Measurements from ENCODE around the gene VCP. TPM values are rescaled to one million over a fixed set of nuclear protein-coding genes. Genes with fewer than 3 reads are reported as not detected.

Gene VCP
- 361 and 408 TPM in 2 replicates for total RNA-seq (2014; rRNA removed; shearing (Covaris generic))
- polyA plus RNA-seq (2016; fragmentation: Nextera tagmentation; extraction: Ambion mirVana): 113 and 130 TPM in 2 replicates
- long read RNA-seq, full-length matches to known transcripts: 178 of 225 reads
- long read RNA-seq, partial matches to known transcripts: 12 of 225 reads
- long read RNA-seq, other reads (novel, unspliced or antisense): 35 of 225 reads

DNA sequence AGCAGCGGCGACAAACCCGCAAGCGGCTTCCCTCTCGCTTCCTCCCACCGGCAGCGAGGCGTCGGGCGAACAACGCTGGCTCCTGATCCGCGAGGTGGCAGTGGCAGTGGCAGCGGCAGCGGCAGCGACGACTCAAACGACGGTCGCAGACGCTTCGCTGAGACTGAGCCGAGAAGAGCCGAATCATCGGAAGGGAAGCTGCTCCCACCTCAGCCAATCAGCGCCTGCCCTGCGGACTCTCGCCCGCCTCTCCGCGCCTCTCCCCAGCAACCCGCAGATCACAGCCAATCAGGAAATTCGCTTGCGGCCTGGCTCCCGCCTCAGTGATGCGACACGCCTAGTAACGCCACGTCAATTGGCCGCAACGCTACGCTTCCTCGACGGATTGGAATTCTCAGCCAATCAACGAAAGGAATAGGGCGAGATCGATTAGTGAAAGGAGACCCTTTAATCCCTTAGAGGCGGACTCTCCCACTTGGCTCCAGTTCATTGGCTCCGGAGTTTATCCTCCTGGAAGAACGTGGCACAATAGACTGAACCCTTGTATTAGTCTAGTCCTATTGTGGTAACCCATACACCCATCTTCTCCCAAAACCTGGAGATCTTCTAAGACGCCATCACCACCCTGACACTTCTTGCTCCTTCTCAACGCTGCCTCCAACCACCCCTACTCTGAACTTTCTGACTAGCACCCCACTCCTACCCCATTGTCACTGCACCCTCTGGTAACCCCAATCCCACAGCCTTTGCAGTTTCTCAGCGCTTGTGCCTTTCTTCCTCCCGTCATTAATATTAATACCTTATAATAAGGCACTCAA is at the start of gene VCP:
VCP (minus strand) TSS at position 165 of the 818 bp plus-strand sequence. CDS start 272 bp downstream, outside the sequence.
- peaks cover 11% of the 10 kb centered on the region for H3K27me3 Mint-ChIP-seq (ENCODE audit: insufficient read depth, low read depth, poor library complexity)
- Histone ChIP-seq H3K9me2 (ENCODE audit: insufficient read depth) (no peaks in the 10 kb centered on the region), H3K4me1 (ENCODE audit: insufficient read depth) (peaks cover 15% of the 10 kb centered on the region), H3K4me3 (peak within 1 kb of the TSS; percentile 99), H3K36me3 (ENCODE audit: insufficient read depth) (peaks cover 13% of the 10 kb centered on the region), H3K79me2 (replicated peaks; ENCODE audit: insufficient read depth) (peaks cover 48% of the 10 kb centered on the region), H3F3A (replicated peaks; ENCODE audit: low read depth) (peaks cover 7% of the 10 kb centered on the region), H3K27ac (ENCODE audit: low read depth) (peak within 1 kb of the TSS; percentile 85), H4K20me1 (replicated peaks; ENCODE audit: insufficient read depth) (peaks cover 37% of the 10 kb centered on the region), H2AFZ (no peak within 1 kb of the TSS), H3K27me3 (ENCODE audit: insufficient read depth) (no peaks in the 10 kb centered on the region), H3K4me2 (peak within 1 kb of the TSS; percentile 96)
- H3K4me1 Mint-ChIP-seq: peaks cover 30% of the 10 kb centered on the region
- peak within 1 kb of the TSS; percentile 98 for H3K4me3 Mint-ChIP-seq
- TF ChIP-seq STAT1 (IDR thresholded peaks at IDR 0.05; ENCODE audit: unreplicated experiment): no peak
- no peak for TF ChIP-seq JUNB (IDR thresholded peaks at IDR 0.05; ENCODE audit: unreplicated experiment)
- TF ChIP-seq, protein P1, sequence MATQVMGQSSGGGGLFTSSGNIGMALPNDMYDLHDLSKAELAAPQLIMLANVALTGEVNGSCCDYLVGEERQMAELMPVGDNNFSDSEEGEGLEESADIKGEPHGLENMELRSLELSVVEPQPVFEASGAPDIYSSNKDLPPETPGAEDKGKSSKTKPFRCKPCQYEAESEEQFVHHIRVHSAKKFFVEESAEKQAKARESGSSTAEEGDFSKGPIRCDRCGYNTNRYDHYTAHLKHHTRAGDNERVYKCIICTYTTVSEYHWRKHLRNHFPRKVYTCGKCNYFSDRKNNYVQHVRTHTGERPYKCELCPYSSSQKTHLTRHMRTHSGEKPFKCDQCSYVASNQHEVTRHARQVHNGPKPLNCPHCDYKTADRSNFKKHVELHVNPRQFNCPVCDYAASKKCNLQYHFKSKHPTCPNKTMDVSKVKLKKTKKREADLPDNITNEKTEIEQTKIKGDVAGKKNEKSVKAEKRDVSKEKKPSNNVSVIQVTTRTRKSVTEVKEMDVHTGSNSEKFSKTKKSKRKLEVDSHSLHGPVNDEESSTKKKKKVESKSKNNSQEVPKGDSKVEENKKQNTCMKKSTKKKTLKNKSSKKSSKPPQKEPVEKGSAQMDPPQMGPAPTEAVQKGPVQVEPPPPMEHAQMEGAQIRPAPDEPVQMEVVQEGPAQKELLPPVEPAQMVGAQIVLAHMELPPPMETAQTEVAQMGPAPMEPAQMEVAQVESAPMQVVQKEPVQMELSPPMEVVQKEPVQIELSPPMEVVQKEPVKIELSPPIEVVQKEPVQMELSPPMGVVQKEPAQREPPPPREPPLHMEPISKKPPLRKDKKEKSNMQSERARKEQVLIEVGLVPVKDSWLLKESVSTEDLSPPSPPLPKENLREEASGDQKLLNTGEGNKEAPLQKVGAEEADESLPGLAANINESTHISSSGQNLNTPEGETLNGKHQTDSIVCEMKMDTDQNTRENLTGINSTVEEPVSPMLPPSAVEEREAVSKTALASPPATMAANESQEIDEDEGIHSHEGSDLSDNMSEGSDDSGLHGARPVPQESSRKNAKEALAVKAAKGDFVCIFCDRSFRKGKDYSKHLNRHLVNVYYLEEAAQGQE (IDR thresholded peaks at IDR 0.05; ENCODE audit: unreplicated experiment): no peak
- TF ChIP-seq EZH2phosphoT487 (IDR thresholded peaks at IDR 0.05; ENCODE audit: unreplicated experiment): no peak
- no peak for TF ChIP-seq ZNF114 (CRISPR knock-in tag; IDR thresholded peaks at IDR 0.05)
- TF ChIP-seq NANOG (IDR thresholded peaks at IDR 0.05; ENCODE audit: borderline replicate concordance): no peak; the same call in 1 of the 2 replicates
- TF ChIP-seq POLR2AphosphoS5 (IDR thresholded peaks at IDR 0.05; ENCODE audit: low read depth): peak; percentile 96
- TF ChIP-seq CREB1 (CRISPR knock-in tag; IDR thresholded peaks at IDR 0.05; ENCODE audit: low read depth): peak; percentile 90
- TF ChIP-seq, protein P2, sequence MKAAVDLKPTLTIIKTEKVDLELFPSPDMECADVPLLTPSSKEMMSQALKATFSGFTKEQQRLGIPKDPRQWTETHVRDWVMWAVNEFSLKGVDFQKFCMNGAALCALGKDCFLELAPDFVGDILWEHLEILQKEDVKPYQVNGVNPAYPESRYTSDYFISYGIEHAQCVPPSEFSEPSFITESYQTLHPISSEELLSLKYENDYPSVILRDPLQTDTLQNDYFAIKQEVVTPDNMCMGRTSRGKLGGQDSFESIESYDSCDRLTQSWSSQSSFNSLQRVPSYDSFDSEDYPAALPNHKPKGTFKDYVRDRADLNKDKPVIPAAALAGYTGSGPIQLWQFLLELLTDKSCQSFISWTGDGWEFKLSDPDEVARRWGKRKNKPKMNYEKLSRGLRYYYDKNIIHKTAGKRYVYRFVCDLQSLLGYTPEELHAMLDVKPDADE (IDR thresholded peaks at IDR 0.05): no peak
- TF ChIP-seq, protein P3, sequence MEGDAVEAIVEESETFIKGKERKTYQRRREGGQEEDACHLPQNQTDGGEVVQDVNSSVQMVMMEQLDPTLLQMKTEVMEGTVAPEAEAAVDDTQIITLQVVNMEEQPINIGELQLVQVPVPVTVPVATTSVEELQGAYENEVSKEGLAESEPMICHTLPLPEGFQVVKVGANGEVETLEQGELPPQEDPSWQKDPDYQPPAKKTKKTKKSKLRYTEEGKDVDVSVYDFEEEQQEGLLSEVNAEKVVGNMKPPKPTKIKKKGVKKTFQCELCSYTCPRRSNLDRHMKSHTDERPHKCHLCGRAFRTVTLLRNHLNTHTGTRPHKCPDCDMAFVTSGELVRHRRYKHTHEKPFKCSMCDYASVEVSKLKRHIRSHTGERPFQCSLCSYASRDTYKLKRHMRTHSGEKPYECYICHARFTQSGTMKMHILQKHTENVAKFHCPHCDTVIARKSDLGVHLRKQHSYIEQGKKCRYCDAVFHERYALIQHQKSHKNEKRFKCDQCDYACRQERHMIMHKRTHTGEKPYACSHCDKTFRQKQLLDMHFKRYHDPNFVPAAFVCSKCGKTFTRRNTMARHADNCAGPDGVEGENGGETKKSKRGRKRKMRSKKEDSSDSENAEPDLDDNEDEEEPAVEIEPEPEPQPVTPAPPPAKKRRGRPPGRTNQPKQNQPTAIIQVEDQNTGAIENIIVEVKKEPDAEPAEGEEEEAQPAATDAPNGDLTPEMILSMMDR (conservative IDR thresholded peaks at IDR 0.05; ENCODE audit: low read depth in 2 of 2): no peak
- TF ChIP-seq EZH2 (IDR thresholded peaks at IDR 0.05; ENCODE audit: low read depth, unreplicated experiment): no peak
- TF ChIP-seq ZNF331 (CRISPR knock-in tag; IDR thresholded peaks at IDR 0.05; ENCODE audit: low read depth): no peak
- TF ChIP-seq, protein P4, sequence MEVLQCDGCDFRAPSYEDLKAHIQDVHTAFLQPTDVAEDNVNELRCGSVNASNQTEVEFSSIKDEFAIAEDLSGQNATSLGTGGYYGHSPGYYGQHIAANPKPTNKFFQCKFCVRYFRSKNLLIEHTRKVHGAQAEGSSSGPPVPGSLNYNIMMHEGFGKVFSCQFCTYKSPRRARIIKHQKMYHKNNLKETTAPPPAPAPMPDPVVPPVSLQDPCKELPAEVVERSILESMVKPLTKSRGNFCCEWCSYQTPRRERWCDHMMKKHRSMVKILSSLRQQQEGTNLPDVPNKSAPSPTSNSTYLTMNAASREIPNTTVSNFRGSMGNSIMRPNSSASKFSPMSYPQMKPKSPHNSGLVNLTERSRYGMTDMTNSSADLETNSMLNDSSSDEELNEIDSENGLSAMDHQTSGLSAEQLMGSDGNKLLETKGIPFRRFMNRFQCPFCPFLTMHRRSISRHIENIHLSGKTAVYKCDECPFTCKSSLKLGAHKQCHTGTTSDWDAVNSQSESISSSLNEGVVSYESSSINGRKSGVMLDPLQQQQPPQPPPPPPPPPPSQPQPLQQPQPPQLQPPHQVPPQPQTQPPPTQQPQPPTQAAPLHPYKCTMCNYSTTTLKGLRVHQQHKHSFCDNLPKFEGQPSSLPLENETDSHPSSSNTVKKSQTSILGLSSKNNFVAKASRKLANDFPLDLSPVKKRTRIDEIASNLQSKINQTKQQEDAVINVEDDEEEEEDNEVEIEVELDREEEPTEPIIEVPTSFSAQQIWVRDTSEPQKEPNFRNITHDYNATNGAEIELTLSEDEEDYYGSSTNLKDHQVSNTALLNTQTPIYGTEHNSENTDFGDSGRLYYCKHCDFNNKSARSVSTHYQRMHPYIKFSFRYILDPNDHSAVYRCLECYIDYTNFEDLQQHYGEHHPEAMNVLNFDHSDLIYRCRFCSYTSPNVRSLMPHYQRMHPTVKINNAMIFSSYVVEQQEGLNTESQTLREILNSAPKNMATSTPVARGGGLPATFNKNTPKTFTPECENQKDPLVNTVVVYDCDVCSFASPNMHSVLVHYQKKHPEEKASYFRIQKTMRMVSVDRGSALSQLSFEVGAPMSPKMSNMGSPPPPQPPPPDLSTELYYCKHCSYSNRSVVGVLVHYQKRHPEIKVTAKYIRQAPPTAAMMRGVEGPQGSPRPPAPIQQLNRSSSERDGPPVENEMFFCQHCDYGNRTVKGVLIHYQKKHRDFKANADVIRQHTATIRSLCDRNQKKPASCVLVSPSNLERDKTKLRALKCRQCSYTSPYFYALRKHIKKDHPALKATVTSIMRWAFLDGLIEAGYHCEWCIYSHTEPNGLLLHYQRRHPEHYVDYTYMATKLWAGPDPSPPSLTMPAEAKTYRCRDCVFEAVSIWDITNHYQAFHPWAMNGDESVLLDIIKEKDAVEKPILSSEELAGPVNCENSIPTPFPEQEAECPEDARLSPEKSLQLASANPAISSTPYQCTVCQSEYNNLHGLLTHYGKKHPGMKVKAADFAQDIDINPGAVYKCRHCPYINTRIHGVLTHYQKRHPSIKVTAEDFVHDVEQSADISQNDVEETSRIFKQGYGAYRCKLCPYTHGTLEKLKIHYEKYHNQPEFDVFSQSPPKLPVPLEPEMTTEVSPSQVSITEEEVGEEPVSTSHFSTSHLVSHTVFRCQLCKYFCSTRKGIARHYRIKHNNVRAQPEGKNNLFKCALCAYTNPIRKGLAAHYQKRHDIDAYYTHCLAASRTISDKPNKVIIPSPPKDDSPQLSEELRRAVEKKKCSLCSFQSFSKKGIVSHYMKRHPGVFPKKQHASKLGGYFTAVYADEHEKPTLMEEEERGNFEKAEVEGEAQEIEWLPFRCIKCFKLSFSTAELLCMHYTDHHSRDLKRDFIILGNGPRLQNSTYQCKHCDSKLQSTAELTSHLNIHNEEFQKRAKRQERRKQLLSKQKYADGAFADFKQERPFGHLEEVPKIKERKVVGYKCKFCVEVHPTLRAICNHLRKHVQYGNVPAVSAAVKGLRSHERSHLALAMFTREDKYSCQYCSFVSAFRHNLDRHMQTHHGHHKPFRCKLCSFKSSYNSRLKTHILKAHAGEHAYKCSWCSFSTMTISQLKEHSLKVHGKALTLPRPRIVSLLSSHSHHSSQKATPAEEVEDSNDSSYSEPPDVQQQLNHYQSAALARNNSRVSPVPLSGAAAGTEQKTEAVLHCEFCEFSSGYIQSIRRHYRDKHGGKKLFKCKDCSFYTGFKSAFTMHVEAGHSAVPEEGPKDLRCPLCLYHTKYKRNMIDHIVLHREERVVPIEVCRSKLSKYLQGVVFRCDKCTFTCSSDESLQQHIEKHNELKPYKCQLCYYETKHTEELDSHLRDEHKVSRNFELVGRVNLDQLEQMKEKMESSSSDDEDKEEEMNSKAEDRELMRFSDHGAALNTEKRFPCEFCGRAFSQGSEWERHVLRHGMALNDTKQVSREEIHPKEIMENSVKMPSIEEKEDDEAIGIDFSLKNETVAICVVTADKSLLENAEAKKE (CRISPR knock-in tag; IDR thresholded peaks at IDR 0.05): no peak
- H3K36me3 Mint-ChIP-seq (ENCODE audit: low read depth): peaks cover 80% of the 10 kb centered on the region
- DNase-seq (ENCODE audit: low spot score) (peak; percentile 100), ATAC-seq (peak; percentile 86)
- 0 out of 3 replicates have a peak, but pooled peaks cover 2% of the 10 kb centered on the region for H3K9me3 Mint-ChIP-seq
- peak within 1 kb of the TSS; percentile 98 for H3K27ac Mint-ChIP-seq
